BJ (cell line): ENCODE measurements around the gene PIGN. TPM values are rescaled to one million over a fixed set of nuclear protein-coding genes. Genes with fewer than 3 reads are reported as not detected.

ENCODE experiments used
- CTCF ChIA-PET: fragments of 350-600 bp; formaldehyde crosslinking; extraction: SDS; loops from one replicate; lab custom pipeline; 2021; ENCODE audit warnings: antibody characterized with exemption, inconsistent platforms; lab: Yijun Ruan, JAX
- POLR2A ChIA-PET: fragments of 300-600 bp; sonication (Branson Sonifier 250); formaldehyde crosslinking; extraction: SDS; loops from one replicate; lab custom pipeline; 2021; ENCODE audit warnings: antibody characterized with exemption; lab: Charles Lee
- DNase-seq: peaks from one replicate; pipeline ENCODE4 v3.0.0-alpha.2; 2011; ENCODE audit warnings: low read depth
- H3K27me3 ChIP-seq: 2 replicates; pipeline ENCODE4 v1.6.0; 2011; ENCODE audit warnings: low read length; ENCODE audit not compliant: control insufficient read depth, insufficient read depth
- H3K36me3 ChIP-seq: 2 replicates; pipeline ENCODE4 v1.5.1; 2011; ENCODE audit warnings: low read length; ENCODE audit not compliant: control insufficient read depth, insufficient read depth
- H3K4me3 ChIP-seq: 2 replicates; pipeline ENCODE4 v1.5.1; 2011; ENCODE audit warnings: low read depth, mild to moderate bottlenecking, control low read depth, low read length
- CTCF ChIP-seq: IDR thresholded peaks from 2 replicates; pipeline ENCODE4 v1.5.1; 2011; ENCODE audit warnings: low read depth, mild to moderate bottlenecking, control low read depth, inconsistent platforms, low read length, moderate library complexity; ENCODE audit not compliant: insufficient read depth
- polyA plus RNA-seq: library from polyadenylated mRNA; depleted of rRNA; stranded (reverse); fragments of >200 nt; gene quantifications from 2 replicates; pipeline ENCODE4 v1.2.3, GENCODE V29; 2011

Gene PIGN
- polyA plus RNA-seq, 1 experiment: 12.0 TPM

- ChIA-PET CTCF (interaction anchor here (1.2 to 2.0 kb wide), 3 partner anchors 9 to 130 kb away, joined by 4 to 5 read pairs (median 5); no protein-coding TSS in a partner anchor), POLR2A (interaction anchor here (0.6 kb wide), 1 partner anchor 68 kb away, joined by 5 read pairs; no protein-coding TSS in a partner anchor)
- Histone ChIP-seq H3K27me3 (no peaks in the 10 kb centered on the region), H3K36me3 (no peaks in the 10 kb centered on the region), H3K4me3 (no peak overlapping the region)
- no peak for DNase-seq
- TF ChIP-seq CTCF: no peak
Observed at GRCh38 chr18:62033207-62033606, 153.6 kb downstream of the PIGN start.

- H3K27me3 ChIP-seq: no peaks in the 10 kb centered on the region
- CTCF ChIA-PET: no interaction called here
- TF ChIP-seq CTCF: no peak
- DNase-seq: peak; percentile 61
- POLR2A ChIA-PET: interaction anchor here (0.6 kb wide), 1 partner anchor 156 kb away, joined by 3 read pairs; no protein-coding TSS in a partner anchor
- H3K36me3 ChIP-seq: no peaks in the 10 kb centered on the region
- H3K4me3 ChIP-seq: no peak overlapping the region
Observed at GRCh38 chr18:62030091-62030985, 156.5 kb downstream of the PIGN start.

GRCh38 chr18:62028715-62029114, 158.1 kb downstream of the PIGN start:
- Histone ChIP-seq H3K4me3 (no peak overlapping the region), H3K36me3 (no peaks in the 10 kb centered on the region), H3K27me3 (no peaks in the 10 kb centered on the region)
- DNase-seq: no peak
- TF ChIP-seq CTCF: no peak
- ChIA-PET POLR2A (no interaction called here), CTCF (interaction anchor here (1.2 to 1.3 kb wide), 2 partner anchors 11 to 59 kb away, joined by 4 to 6 read pairs; no protein-coding TSS in a partner anchor)

GRCh38 chr18:62027914-62028520, 158.8 kb downstream of the PIGN start:
- ChIA-PET POLR2A (no interaction called here), CTCF (interaction anchor here (0.9 to 1.3 kb wide), 3 partner anchors 10 to 705 kb away, joined by 3 to 6 read pairs (median 4); no protein-coding TSS in a partner anchor)
- TF ChIP-seq CTCF: no peak
- Histone ChIP-seq H3K36me3 (no peaks in the 10 kb centered on the region), H3K27me3 (no peaks in the 10 kb centered on the region), H3K4me3 (no peak overlapping the region)
- DNase-seq: no peak

GRCh38 chr18:62026586-62026985, 160.3 kb downstream of the PIGN start:
- no peak overlapping the region for H3K4me3 ChIP-seq
- DNase-seq: peak; percentile 26
- ChIA-PET POLR2A (no interaction called here), CTCF (no interaction called here)
- no peaks in the 10 kb centered on the region for H3K27me3 ChIP-seq
- no peaks in the 10 kb centered on the region for H3K36me3 ChIP-seq
- no peak for TF ChIP-seq CTCF
